Fibroblast of lung (primary cell): Measurements from ENCODE around the gene XPC.

Experiments used
- EZH2 ChIP-seq: IDR thresholded peaks from 2 replicates; pipeline ENCODE4 v1.5.1; 2012; ENCODE audit warnings: low read length, control low read depth, mild to moderate bottlenecking; ENCODE audit errors: missing control alignments
- TF ChIP-seq, protein P1 (sequence below), 2 donors: IDR thresholded peaks in 1 of 2; conservative IDR thresholded peaks in 1 of 2; 1 replicate in 1 of 2; 2 replicates in 1 of 2; pipeline ENCODE4 v1.5.1; 2011 to 2012; ENCODE audit warnings: low read length in 2 of 2, control low read depth in 1 of 2, inconsistent platforms in 1 of 2, low read depth in 1 of 2, mild to moderate bottlenecking in 1 of 2

DNA sequence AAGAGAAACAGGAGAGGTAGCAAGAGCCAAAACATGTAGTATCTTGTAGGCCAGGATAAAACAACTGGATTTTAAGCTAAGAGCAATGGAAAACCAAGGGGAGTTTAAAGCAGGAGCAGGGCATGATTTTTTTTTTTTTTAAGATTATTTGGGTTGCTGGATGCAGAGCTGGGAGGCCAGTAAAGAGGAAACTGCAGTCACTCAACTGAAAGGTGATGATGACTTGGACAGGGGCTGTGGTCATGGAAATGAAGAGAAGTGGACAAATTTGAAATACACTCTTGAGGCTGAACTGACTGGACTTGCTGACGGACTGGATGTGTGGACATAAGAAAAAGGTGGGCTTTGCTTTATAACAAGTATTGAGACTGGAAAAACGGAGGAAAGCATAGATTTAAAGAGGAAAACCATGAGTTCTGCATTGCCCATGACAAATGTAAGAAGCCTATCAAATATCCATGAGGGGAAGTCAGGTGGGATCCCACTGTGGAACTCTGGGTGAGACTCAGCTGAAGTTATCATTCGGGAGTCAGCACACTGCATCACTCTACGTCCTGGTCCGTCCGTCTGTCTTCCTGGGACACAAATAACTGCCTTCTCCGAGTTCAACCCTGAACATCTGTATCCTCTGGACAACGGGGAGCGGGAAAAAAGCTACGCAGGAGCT is 688 bp downstream of the XPC start:
- TF ChIP-seq, protein P1, sequence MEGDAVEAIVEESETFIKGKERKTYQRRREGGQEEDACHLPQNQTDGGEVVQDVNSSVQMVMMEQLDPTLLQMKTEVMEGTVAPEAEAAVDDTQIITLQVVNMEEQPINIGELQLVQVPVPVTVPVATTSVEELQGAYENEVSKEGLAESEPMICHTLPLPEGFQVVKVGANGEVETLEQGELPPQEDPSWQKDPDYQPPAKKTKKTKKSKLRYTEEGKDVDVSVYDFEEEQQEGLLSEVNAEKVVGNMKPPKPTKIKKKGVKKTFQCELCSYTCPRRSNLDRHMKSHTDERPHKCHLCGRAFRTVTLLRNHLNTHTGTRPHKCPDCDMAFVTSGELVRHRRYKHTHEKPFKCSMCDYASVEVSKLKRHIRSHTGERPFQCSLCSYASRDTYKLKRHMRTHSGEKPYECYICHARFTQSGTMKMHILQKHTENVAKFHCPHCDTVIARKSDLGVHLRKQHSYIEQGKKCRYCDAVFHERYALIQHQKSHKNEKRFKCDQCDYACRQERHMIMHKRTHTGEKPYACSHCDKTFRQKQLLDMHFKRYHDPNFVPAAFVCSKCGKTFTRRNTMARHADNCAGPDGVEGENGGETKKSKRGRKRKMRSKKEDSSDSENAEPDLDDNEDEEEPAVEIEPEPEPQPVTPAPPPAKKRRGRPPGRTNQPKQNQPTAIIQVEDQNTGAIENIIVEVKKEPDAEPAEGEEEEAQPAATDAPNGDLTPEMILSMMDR (conservative IDR thresholded peaks at IDR 0.05 in 1 of 2, IDR thresholded peaks at IDR 0.05 in 1 of 2; ENCODE audit: low read depth in 1 of 2, low read length in 2 of 2), result no peak
- no peak for TF ChIP-seq EZH2
